Heart left ventricle (tissue), 16 donors: ENCODE data around the gene DNAJC5. TPM values are rescaled to one million over a fixed set of nuclear protein-coding genes. Genes with fewer than 3 reads are reported as not detected.
"Not testable (repeated sequence)": the region's sequence is repeated elsewhere in the genome, so short reads cannot be mapped to it uniquely, and the experiment has no call there.

Experiments
- ATAC-seq, 4 donors: fragments of 200-7000 bp; cut with Tn5 transposase; one replicate each; pipeline ENCODE4 v1.9.1; 2020 to 2022; ENCODE audit warnings: moderate library complexity in 4 of 4, mild to moderate bottlenecking in 3 of 4, moderate number of reproducible peaks in 1 of 4
- DNase-seq, 5 donors: peaks; one replicate each; pipeline ENCODE4 v3.0.0-alpha.2; 2020
- H3K27ac ChIP-seq, 12 donors: fragments of 200-600 bp; sonication (generic) in 4 of 12; one replicate each; pipeline versions ENCODE4 v1.5.0 to v1.8.0; 2016 to 2022; ENCODE audit warnings: mild to moderate bottlenecking in 2 of 12
- H3K27me3 ChIP-seq, 9 donors: fragments of 200-600 bp; sonication (generic) in 2 of 9; one replicate each; pipeline versions ENCODE4 v1.5.1 to v1.8.0; 2016 to 2022; ENCODE audit warnings: mild to moderate bottlenecking in 3 of 9
- H3K36me3 ChIP-seq, 9 donors: fragments of 200-600 bp; sonication (generic) in 2 of 9; one replicate each; pipeline versions ENCODE4 v1.5.0 to v1.8.0; 2018 to 2022; ENCODE audit warnings: mild to moderate bottlenecking in 2 of 9
- H3K4me1 ChIP-seq, 12 donors: fragments of 200-600 bp; sonication (generic) in 4 of 12; one replicate each; pipeline versions ENCODE4 v1.5.0 to v1.8.0; 2016 to 2022; ENCODE audit warnings: mild to moderate bottlenecking in 3 of 12
- H3K4me3 ChIP-seq, 12 donors: fragments of 200-600 bp; sonication (generic) in 4 of 12; one replicate each; pipeline versions ENCODE4 v1.5.0 to v1.8.0; 2017 to 2022; ENCODE audit warnings: mild to moderate bottlenecking in 9 of 12, moderate library complexity in 4 of 12
- H3K9me3 ChIP-seq, 12 donors: fragments of 200-600 bp; sonication (generic) in 4 of 12; one replicate each; pipeline versions ENCODE4 v1.5.0 to v1.8.0; 2016 to 2022; ENCODE audit warnings: mild to moderate bottlenecking in 1 of 12
- CTCF ChIP-seq, 12 donors: fragments of 200-600 bp; sonication (generic) in 4 of 12; IDR thresholded peaks; one replicate each; pipeline versions ENCODE4 v1.5.0 to v1.8.0; 2018 to 2022; ENCODE audit warnings: antibody characterized with exemption in 12 of 12, mild to moderate bottlenecking in 5 of 12
- POLR2A ChIP-seq, 2 donors: fragments of 450-650 bp; IDR thresholded peaks; one replicate each; pipeline ENCODE4 v1.6.1; 2017; ENCODE audit warnings: antibody characterized with exemption in 2 of 2, mild to moderate bottlenecking in 2 of 2, moderate library complexity in 2 of 2
- WGBS, 4 donors: extraction: QIAGEN DNeasy Blood & Tissue Kit in 2 of 4; methylation state at CpG; one replicate each; pipeline versions ENCODE4 v1.1.5 to v1.1.7; 2013 to 2018; 5-methylcytosine and 5-hydroxymethylcytosine counted together
- intact Hi-C, 10 donors: fragments of 100-400 bp; cut with DNase I; formaldehyde crosslinking; loops; one replicate each; pipeline versions ENCODE4 v1.11.1 to v1.14.2; 2022
- polyA plus RNA-seq, 2 donors: library from polyadenylated mRNA; stranded (reverse); fragments of 200-250 nt; gene quantifications; one replicate each; pipeline ENCODE4 v1.2.3, GENCODE V29; 2013
- total RNA-seq, 9 donors: library from RNA; depleted of rRNA in 2 of 9; stranded (reverse); fragments of >200 nt in 2 of 9; fragmentation: NEBNext Ultra II Directional in 3 of 9; extraction: Animal tissue kit (Norgen Biotek cat#: 25700) in 3 of 9; gene quantifications; one replicate each; pipeline versions ENCODE4 v1.1.0 to v1.2.4, GENCODE V29; 2016 to 2023
- donor health status: ischemic (EF 13 %, LVEDD 7.1; RV severe dilation, severe dysfunction).
- donor health status: healthy with polysubstance abuse.
- donor health status: DM: no; HTN: yes; CAD: no.
- donor health status: DM: no; HTN: no; CAD: no.
- donor health status: ischemic (EF 25% LVEDD 6.9; RV normal size, moderate dysfunction).
- donor health status: ischemic (EF 25% LVEDD 5.7; RV mildly dilated, moderate dysfunction).
- donor health status: healthy.
- donor health status: DM: yes; HTN: yes; CAD: no.
- donor health status: ischemic (EF 35%, LVEDD 5.7; RV mildly dilated, moderate dysfunction).
- donor health status: nonischemic (EF 11% LVEDD 7.7; RV severe dilation, severe dysfunction).
- donor health status: DM: yes; HTN: yes; CAD: no.
- donor health status: PGD.
- donor health status: ischemic (EF 29% LVEDD 5.4; RV normal size, mild dysfunction).
- donor health status: nonischemic (EF 23%, LVEDD 6.1; RV moderate dilation, normal function).

DNAJC5 gene
- total and polyA plus RNA-seq, 11 donors: 21.1 to 57.1 (median 46.1) TPM

- H3K27ac ChIP-seq: peak overlapping the region in 2 of 12 donors; percentile 39 to 41
- H3K9me3 ChIP-seq: peaks cover 0 to 12% (median 0%) of the 10 kb centered on the region in 12 donors
- H3K36me3 ChIP-seq: peaks cover 0 to 38% (median 8%) of the 10 kb centered on the region in 9 donors
- DNase-seq: peak in 4 of 5 donors; percentile 37 to 79 (median 72)
- 55 to 69% (median 65%) methylated on average over 6 of the region's 6 CpGs for WGBS, 4 donors
- intact Hi-C loops: loop anchor here in 2 of 10 donors (10.0 kb wide), 2 partner anchors 59 to 209 kb away; partner anchors contain the start of gene SAMD10 (in 1 of the 2)
- H3K4me3 ChIP-seq: no peak overlapping the region
- peaks cover 0 to 38% (median 9%) of the 10 kb centered on the region in 12 donors for H3K4me1 ChIP-seq
- no peaks in the 10 kb centered on the region for H3K27me3 ChIP-seq
- TF ChIP-seq POLR2A (IDR thresholded peaks at IDR 0.05) (no peak), CTCF (IDR thresholded peaks at IDR 0.05) (no peak)
- ATAC-seq: peak; percentile 84 to 87 (median 87)
Measured at GRCh38 chr20:63915471-63915870, 20.5 kb downstream of the DNAJC5 start.

GRCh38 chr20:63916371-63916939 is 21.5 kb downstream of the DNAJC5 start:
- not testable (repeated sequence) for H3K27me3 ChIP-seq, ATAC-seq, H3K4me3 ChIP-seq, H3K27ac ChIP-seq
- peaks cover 0 to 48% (median 8%) of the 10 kb centered on the region in 9 donors for H3K36me3 ChIP-seq
- 83 to 97% (median 95%) methylated on average over 8 of the region's 8 CpGs for WGBS, 4 donors
- H3K4me1 ChIP-seq: peaks cover 0 to 28% (median 3%) of the 10 kb centered on the region in 12 donors
- peak in 1 of 5 donors; percentile 10 for DNase-seq
- intact Hi-C loops: loop anchor here in 2 of 10 donors (10.0 kb wide), 2 partner anchors 58 to 208 kb away; partner anchors contain the start of gene SAMD10 (in 1 of the 2)
- peaks cover 0 to 12% (median 0%) of the 10 kb centered on the region in 12 donors for H3K9me3 ChIP-seq

GRCh38 chr20:63917811-63918210 is 22.9 kb downstream of the DNAJC5 start:
- TF ChIP-seq CTCF (IDR thresholded peaks at IDR 0.05): no peak
- TF ChIP-seq POLR2A (IDR thresholded peaks at IDR 0.05): no peak
- H3K27ac ChIP-seq: no peak overlapping the region
- intact Hi-C loops: loop anchor here in 2 of 10 donors (10.0 kb wide), 2 partner anchors 57 to 207 kb away; partner anchors contain the start of gene SAMD10 (in 1 of the 2)
- DNase-seq: peak in 1 of 5 donors; percentile 47
- H3K4me3 ChIP-seq: no peak overlapping the region
- no peak for ATAC-seq
- no peaks in the 10 kb centered on the region for H3K27me3 ChIP-seq
- H3K9me3 ChIP-seq: peaks cover 0 to 12% (median 0%) of the 10 kb centered on the region in 12 donors
- WGBS, 4 donors: 90 to 94% (median 92%) methylated on average over 8 to 11 of the region's 11 CpGs
- H3K36me3 ChIP-seq: peaks cover 0 to 55% (median 8%) of the 10 kb centered on the region in 9 donors
- peaks cover 0 to 14% (median 0%) of the 10 kb centered on the region in 12 donors for H3K4me1 ChIP-seq

- intact Hi-C loops: loop anchor here in 2 of 10 donors (10.0 kb wide), 2 partner anchors 56 to 206 kb away; partner anchors contain the start of gene SAMD10 (in 1 of the 2)
- no peak for TF ChIP-seq CTCF (IDR thresholded peaks at IDR 0.05)
- peaks cover 0 to 12% (median 0%) of the 10 kb centered on the region in 12 donors for H3K9me3 ChIP-seq
- no peak overlapping the region for H3K27ac ChIP-seq
- peak in 1 of 5 donors; percentile 22 for DNase-seq
- peaks cover 0 to 52% (median 8%) of the 10 kb centered on the region in 9 donors for H3K36me3 ChIP-seq
- no peak overlapping the region for H3K4me3 ChIP-seq
- H3K4me1 ChIP-seq: peaks cover 0 to 13% (median 1%) of the 10 kb centered on the region in 12 donors
- no peaks in the 10 kb centered on the region for H3K27me3 ChIP-seq
- 78 to 94% (median 87%) methylated on average over 12 to 19 of the region's 19 CpGs for WGBS, 4 donors
- no peak for ATAC-seq
Measured at GRCh38 chr20:63919130-63919529, 24.2 kb downstream of the DNAJC5 start.
